Neuronal stem cell (in vitro differentiated cells): ENCODE measurements around the gene PSAP.

Experiments used
- DNase-seq: peaks from one replicate; pipeline ENCODE4 v3.0.0-alpha.2; 2013; ENCODE audit warnings: low spot score
- H2AFZ ChIP-seq: one replicate; pipeline ENCODE4 v1.6.1; 2013; ENCODE audit warnings: mild to moderate bottlenecking, low read length, inconsistent platforms
- H2AK5ac ChIP-seq: 2 replicates; pipeline ENCODE4 v1.6.1; 2013; ENCODE audit warnings: low read depth, mild to moderate bottlenecking, inconsistent platforms, low read length, moderate library complexity, mixed read lengths
- H2BK120ac ChIP-seq: 2 replicates; pipeline ENCODE4 v1.6.1; 2013; ENCODE audit warnings: low read depth, mild to moderate bottlenecking, inconsistent platforms, low read length, moderate library complexity, mixed read lengths
- H2BK12ac ChIP-seq: one replicate; pipeline ENCODE4 v1.6.1; 2013; ENCODE audit warnings: low read length, inconsistent platforms
- H2BK15ac ChIP-seq: 2 replicates; pipeline ENCODE4 v1.6.1; 2013; ENCODE audit warnings: mild to moderate bottlenecking, low read length, inconsistent platforms, mixed read lengths
- H2BK5ac ChIP-seq: one replicate; pipeline ENCODE4 v1.6.1; 2013; ENCODE audit warnings: inconsistent platforms, mild to moderate bottlenecking, low read length, moderate library complexity
- H3K14ac ChIP-seq: one replicate; pipeline ENCODE4 v1.6.1; 2013; ENCODE audit warnings: low read length, inconsistent platforms
- H3K18ac ChIP-seq: 2 replicates; pipeline ENCODE4 v1.6.1; 2013; ENCODE audit warnings: low read length, inconsistent platforms
- H3K23ac ChIP-seq: 2 replicates; pipeline ENCODE4 v1.6.1; 2013; ENCODE audit warnings: low read depth, mild to moderate bottlenecking, mixed read lengths, low read length, inconsistent platforms; ENCODE audit not compliant: poor library complexity
- H3K27ac ChIP-seq: replicated peaks from 3 replicates; pipeline ENCODE4 v1.5.1; 2013; ENCODE audit warnings: low read length, inconsistent platforms
- H3K27me3 ChIP-seq, 3 experiments: 2 replicates each; pipeline ENCODE4 v1.6.1; 2013; ENCODE audit warnings: low read length in 3 of 3, mild to moderate bottlenecking in 2 of 3, inconsistent platforms in 1 of 3, low read depth in 1 of 3, mixed read lengths in 1 of 3, moderate library complexity in 1 of 3; ENCODE audit not compliant: control insufficient read depth in 3 of 3, insufficient read depth in 3 of 3
- H3K36me3 ChIP-seq, 2 donors: replicated peaks in 1 of 2; 2 replicates each; pipeline ENCODE4 v1.6.1; 2013; ENCODE audit warnings: low read length in 2 of 2; ENCODE audit not compliant: control insufficient read depth in 2 of 2, insufficient read depth in 2 of 2
- H3K4ac ChIP-seq: 2 replicates; pipeline ENCODE4 v1.6.1; 2013; ENCODE audit warnings: inconsistent platforms, mild to moderate bottlenecking, low read length, moderate library complexity
- H3K4me1 ChIP-seq, 2 donors: 1 replicate in 1 of 2; 2 replicates in 1 of 2; pipeline ENCODE4 v1.6.1; 2013; ENCODE audit warnings: low read length in 2 of 2, low read depth in 1 of 2; ENCODE audit not compliant: control insufficient read depth in 2 of 2, insufficient read depth in 1 of 2
- H3K4me2 ChIP-seq: one replicate; pipeline ENCODE4 v1.6.1; 2013; ENCODE audit warnings: mild to moderate bottlenecking, low read length, inconsistent platforms; ENCODE audit not compliant: insufficient read depth, poor library complexity, severe bottlenecking
- H3K4me3 ChIP-seq, 2 donors: 2 replicates each; pipeline ENCODE4 v1.5.1; 2013; ENCODE audit warnings: low read length in 2 of 2, mild to moderate bottlenecking in 2 of 2, inconsistent platforms in 1 of 2, moderate library complexity in 1 of 2
- H3K79me1 ChIP-seq: one replicate; pipeline ENCODE4 v1.6.1; 2013; ENCODE audit warnings: low read depth, mild to moderate bottlenecking, inconsistent platforms, low read length, moderate library complexity
- H3K9ac ChIP-seq: one replicate; pipeline ENCODE4 v1.6.1; 2013; ENCODE audit warnings: mild to moderate bottlenecking, low read depth, low read length, inconsistent platforms; ENCODE audit not compliant: poor library complexity
- H3K9me3 ChIP-seq, 2 donors: replicated peaks in 1 of 2; 2 replicates each; pipeline versions ENCODE3 to v1.6.1; 2013; ENCODE audit warnings: low read length in 2 of 2, mild to moderate bottlenecking in 2 of 2, inconsistent platforms in 1 of 2, low read depth in 1 of 2, mixed read lengths in 1 of 2, moderate library complexity in 1 of 2; ENCODE audit not compliant: control insufficient read depth in 2 of 2, insufficient read depth in 1 of 2
- H4K8ac ChIP-seq: one replicate; pipeline ENCODE4 v1.6.1; 2013; ENCODE audit warnings: low read depth, mild to moderate bottlenecking, inconsistent platforms, low read length, moderate library complexity
- H4K91ac ChIP-seq: one replicate; pipeline ENCODE4 v1.6.1; 2013; ENCODE audit warnings: low read length, low read depth, mild to moderate bottlenecking, inconsistent platforms; ENCODE audit not compliant: poor library complexity
- WGBS, 2 donors: extraction: QIAGEN DNeasy Blood & Tissue Kit; methylation state at CpG; one replicate each; pipeline ENCODE4 v1.1.7; 2013; ENCODE audit warnings: missing lambda C conversion rate in 2 of 2, mixed read lengths in 1 of 2; ENCODE audit not compliant: insufficient read length in 2 of 2, insufficient replicate concordance in 1 of 2; ENCODE audit errors: extremely low coverage in 2 of 2; 5-methylcytosine and 5-hydroxymethylcytosine counted together

PSAP gene

DNA sequence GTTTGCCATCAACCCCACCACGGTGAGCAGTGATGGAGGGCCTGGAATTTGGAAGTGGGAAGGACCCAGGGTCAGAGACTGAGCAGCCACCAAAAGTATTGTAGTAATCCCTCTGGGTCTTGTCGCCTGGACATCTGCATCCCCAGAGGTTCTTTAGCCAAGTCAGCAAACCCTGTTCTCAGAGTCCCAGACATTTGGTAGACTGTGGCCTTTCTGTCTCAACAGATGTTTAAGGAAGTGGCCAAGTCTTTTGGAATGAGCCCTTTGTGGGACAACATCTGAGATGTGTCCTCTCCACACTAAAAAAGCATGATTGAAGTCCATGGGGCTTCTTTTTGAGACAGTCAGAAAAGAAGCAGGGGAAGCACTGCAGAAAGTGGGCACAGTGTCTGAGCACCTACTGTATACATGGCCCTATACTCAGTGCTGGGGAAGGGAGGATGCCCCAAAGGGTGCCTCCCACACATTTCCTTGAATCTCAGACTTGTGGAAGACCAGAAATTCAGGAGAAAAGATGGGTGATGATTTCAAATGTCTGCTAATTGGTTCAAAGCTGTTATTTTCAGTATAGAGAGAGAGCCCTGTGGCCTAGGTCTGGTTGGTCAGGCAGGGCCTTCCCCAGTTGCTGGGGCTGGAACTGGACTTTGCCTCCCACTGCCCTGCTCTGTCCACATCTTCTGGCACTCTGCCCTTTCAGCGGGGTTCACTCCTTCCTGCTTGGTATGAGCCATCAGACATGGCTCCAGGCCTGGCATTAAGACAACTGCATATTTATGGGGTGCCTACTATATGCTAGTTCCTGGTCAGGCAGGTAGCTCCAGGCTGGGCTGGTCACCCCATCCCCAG is 51.2 kb downstream of the PSAP start:
- Histone ChIP-seq H3K36me3 (no peaks in the 10 kb centered on the region), H3K18ac (no peak overlapping the region), H2BK12ac (no peak overlapping the region), H3K4me2 (no peak overlapping the region), H2BK15ac (no peak overlapping the region), H2AK5ac (no peak overlapping the region), H2BK5ac (no peak overlapping the region), H3K27ac (no peak overlapping the region), H3K4ac (no peak overlapping the region), H3K4me1 (no peaks in the 10 kb centered on the region), H3K27me3 (peaks cover 0 to 6% (median 0%) of the 10 kb centered on the region in 3 experiments), H2BK120ac (no peak overlapping the region), H3K79me1 (no peaks in the 10 kb centered on the region), H3K14ac (no peak overlapping the region), H2AFZ (no peak overlapping the region), H3K4me3 (no peak overlapping the region), H3K9ac (no peak overlapping the region), H4K8ac (no peak overlapping the region), H4K91ac (no peak overlapping the region), H3K23ac (peak overlapping the region; percentile 11), H3K9me3 (no peaks in the 10 kb centered on the region)
- no peak for DNase-seq
- no CpG with 5 or more reads among the region's 3 CpGs for WGBS, 2 donors

DNA sequence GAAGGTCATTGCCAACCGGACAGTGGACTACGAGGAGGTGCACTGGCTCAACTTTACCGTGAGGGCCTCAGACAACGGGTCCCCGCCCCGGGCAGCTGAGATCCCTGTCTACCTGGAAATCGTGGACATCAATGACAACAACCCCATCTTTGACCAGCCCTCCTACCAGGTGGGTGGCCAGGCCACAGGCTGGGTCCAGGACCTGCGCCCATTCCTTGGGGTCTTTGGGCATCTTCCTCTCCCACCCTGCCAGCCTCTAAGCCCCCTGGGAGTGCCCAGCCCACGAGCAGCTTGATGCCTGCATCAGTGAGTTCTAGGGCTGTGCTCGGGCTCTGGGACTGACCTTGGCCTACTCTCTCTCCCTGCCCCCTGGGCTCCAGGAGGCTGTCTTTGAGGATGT is 51.9 kb downstream of the PSAP start:
- peak overlapping the region; percentile 11 for H3K23ac ChIP-seq

DNA sequence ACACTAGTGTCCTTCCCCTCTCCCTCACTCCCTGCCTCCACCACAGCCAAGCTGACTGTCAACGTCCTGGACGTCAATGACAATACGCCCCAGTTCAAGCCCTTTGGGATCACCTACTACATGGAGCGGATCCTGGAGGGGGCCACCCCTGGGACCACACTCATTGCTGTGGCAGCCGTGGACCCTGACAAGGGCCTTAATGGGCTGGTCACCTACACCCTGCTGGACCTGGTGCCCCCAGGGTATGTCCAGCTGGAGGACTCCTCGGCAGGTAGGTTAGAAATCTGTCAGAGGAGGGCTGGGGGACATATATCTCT is 52.8 kb downstream of the PSAP start:
- Histone ChIP-seq H2AFZ (no peak overlapping the region), H3K79me1 (no peaks in the 10 kb centered on the region), H2BK12ac (no peak overlapping the region), H4K8ac (no peak overlapping the region), H2BK15ac (no peak overlapping the region), H3K14ac (peak overlapping the region; percentile 10), H3K27ac (no peak overlapping the region), H3K9me3 (no peaks in the 10 kb centered on the region), H4K91ac (no peak overlapping the region), H3K27me3 (no peaks in the 10 kb centered on the region), H3K4me1 (no peaks in the 10 kb centered on the region), H3K18ac (no peak overlapping the region), H3K4ac (no peak overlapping the region), H2BK5ac (no peak overlapping the region), H3K36me3 (no peaks in the 10 kb centered on the region), H3K4me3 (peak overlapping the region in 1 of 2 donors; percentile 50), H3K4me2 (no peak overlapping the region), H3K9ac (no peak overlapping the region), H2BK120ac (no peak overlapping the region), H3K23ac (no peak overlapping the region), H2AK5ac (no peak overlapping the region)
- DNase-seq = no peak
- no CpG with 5 or more reads among the region's 6 CpGs for WGBS, 2 donors

More for the DNA sequence above, 51.9 kb downstream of the PSAP start:
- H2BK5ac ChIP-seq = no peak overlapping the region
- no peak overlapping the region for H3K14ac ChIP-seq
- no peak overlapping the region for H4K91ac ChIP-seq
- H3K27ac ChIP-seq = no peak overlapping the region
- H3K4me1 ChIP-seq = no peaks in the 10 kb centered on the region
- H2AK5ac ChIP-seq = no peak overlapping the region
- no peak overlapping the region for H4K8ac ChIP-seq
- H2BK12ac ChIP-seq = no peak overlapping the region
- no peak overlapping the region for H2BK120ac ChIP-seq
- H3K4ac ChIP-seq = no peak overlapping the region
- H3K18ac ChIP-seq = peak overlapping the region; percentile 42
- H3K9ac ChIP-seq = no peak overlapping the region
- H2BK15ac ChIP-seq = no peak overlapping the region
- no peaks in the 10 kb centered on the region for H3K36me3 ChIP-seq
- no peak overlapping the region for H2AFZ ChIP-seq
- H3K4me2 ChIP-seq = no peak overlapping the region
- WGBS, 2 donors = no CpG with 5 or more reads among the region's 10 CpGs
- peaks cover 0 to 1% (median 0%) of the 10 kb centered on the region in 3 experiments for H3K27me3 ChIP-seq
- no peaks in the 10 kb centered on the region for H3K9me3 ChIP-seq
- no peaks in the 10 kb centered on the region for H3K79me1 ChIP-seq
- no peak for DNase-seq
- no peak overlapping the region for H3K4me3 ChIP-seq

DNA sequence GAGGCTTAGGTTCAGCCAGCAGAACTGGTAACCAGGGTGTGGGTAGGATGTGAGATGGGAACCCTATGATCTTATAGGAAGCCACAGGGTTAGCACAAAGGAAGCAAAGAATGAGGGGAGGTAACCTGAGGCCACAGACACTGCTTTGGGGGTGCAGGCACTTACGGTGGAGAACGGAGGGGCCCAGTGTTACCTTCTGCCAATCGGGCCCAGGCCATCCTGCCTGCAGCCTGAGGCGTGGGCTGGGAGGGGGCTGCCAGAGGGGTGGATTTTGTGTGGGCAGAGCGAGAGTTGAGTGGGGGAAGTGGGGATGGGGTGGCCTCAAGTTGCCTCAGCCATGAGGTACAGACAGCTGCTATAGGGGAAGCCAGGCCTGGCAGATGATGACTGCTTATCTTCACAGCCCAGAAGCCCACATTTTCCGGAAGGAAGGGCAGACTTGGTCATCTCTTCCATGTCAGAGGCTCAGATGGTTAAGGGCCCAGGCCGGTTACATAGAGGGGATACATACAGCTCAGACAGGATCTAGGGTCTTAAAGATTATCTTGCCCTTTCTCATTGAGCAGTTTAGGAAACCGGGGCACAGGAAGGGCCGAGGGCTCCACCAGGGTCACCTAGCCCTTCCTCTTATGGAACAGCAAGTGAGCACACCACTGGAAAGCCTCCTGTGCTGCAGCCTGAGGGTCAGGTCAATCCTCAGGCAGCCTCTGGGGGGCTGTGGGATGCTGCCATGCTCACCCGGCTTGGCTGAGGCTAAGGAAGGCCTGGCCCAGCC is 53.3 kb downstream of the PSAP start:
- Histone ChIP-seq H3K27me3 (no peaks in the 10 kb centered on the region), H3K27ac (no peak overlapping the region), H3K14ac (peak overlapping the region; percentile 10), H4K91ac (no peak overlapping the region), H3K9me3 (no peaks in the 10 kb centered on the region), H2BK15ac (no peak overlapping the region), H2AK5ac (no peak overlapping the region), H2BK5ac (no peak overlapping the region), H3K4me2 (no peak overlapping the region), H3K23ac (no peak overlapping the region), H3K36me3 (no peaks in the 10 kb centered on the region), H3K4me3 (peak overlapping the region in 1 of 2 donors; percentile 50), H2BK12ac (no peak overlapping the region), H3K79me1 (no peaks in the 10 kb centered on the region), H2BK120ac (no peak overlapping the region), H2AFZ (no peak overlapping the region), H3K4me1 (no peaks in the 10 kb centered on the region), H3K4ac (no peak overlapping the region), H3K9ac (peak overlapping the region; percentile 22), H3K18ac (no peak overlapping the region), H4K8ac (no peak overlapping the region)
- DNase-seq = no peak
- no CpG with 5 or more reads among the region's 10 CpGs for WGBS, 2 donors
